Measurements from ENCODE around the gene RTKN.
A peak's percentile ranks its signal among the peaks of the same experiment; 100 is the strongest.

Gene RTKN

DNA sequence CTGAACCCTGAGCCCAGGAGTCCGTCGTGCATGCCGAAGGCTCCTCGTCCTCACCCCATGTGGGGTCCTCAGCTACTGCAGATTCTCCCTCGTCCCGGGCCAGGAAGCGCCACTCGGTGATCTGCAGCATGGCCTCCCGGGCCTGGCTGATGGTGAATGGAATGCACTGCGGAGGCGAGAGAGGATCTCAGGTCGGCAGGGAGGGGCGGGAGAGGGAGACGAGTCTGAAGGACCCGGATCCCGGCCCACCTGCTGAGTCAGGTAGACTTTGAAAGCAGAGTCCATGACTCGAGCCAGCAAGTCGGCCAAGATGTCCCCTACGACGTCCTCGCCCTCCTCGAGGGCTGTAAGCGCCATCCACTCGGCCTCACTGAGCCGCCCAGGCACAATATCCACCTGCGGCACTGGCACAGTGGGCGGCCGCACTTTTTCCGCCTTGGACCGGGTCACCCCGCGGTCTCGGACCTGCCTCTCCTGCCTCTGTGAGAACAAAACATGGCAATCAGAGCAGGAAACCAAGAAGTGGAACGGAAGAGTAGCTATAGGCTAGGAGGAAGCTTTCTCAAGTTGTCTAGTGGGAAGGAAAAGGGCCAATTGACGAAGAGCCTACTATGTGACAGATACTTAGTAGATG lies 25.9 kb downstream of the RTKN start:
- DNase-seq (ENCODE audit: low read depth), result no peak

DNA sequence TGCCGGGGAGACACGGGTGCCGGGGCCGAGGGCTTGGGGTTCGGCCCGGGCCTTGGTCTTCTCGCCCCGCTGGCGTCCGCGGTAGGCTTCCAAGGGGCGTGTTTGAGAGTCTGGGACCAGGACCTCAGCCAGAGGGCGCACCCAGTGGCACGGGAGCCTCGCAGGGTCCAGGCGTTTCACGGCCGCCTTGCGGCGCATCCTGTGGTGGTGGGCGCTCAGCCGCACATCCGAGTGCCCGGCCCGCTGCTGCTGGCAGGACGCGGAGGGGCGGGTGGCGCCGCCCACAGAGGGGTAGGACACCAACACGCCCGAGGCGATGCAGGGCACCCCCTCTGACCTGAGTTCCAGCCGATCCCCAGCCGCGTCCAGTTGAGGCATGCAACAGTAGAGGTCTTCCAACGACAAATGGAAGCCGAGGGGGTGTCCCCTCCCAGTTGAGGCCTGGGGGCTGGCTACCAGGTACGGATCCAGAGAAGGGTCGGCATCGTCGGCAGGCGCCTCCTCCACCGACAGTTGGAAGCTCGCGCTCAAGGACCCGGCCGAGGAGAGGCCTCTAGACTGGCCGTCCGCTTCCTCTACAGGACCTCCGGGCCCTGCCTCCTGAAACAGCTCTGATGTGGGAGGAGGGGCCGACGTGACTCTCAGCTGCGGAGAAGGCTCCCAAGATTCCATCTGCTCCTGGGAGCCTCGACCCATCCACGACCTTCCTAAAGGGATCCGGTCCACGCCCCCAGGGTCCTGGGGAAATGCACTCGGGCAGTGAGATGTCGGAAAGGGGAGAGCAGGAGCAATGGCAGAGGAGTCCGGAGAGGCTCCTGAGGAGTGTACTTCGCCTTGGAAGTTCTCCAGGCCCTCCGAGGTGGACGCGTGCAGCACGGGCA lies 26.6 kb downstream of the RTKN start:
- no peak for DNase-seq (ENCODE audit: low read depth)

DNA sequence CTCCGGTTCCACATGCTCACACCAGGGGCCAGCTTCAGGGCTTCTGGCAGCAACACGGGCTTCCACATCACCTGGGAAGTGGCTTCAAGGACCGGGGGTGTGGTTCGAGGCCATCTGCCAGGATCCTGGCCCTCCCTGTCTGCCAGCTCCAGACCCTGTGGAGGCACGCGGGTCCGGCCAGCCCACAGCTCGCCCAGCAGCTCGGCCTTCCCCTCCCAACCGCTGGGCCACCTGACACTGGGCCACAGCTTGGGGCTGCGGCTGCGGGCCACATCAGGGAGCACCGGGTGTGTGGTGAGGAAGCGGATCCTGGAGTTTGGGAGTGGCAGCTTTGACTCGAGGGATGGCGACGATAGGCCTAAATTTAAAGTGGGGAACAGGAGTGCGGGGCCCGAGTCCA lies 27.3 kb downstream of the RTKN start:
- no peak for DNase-seq (ENCODE audit: low read depth)

DNA sequence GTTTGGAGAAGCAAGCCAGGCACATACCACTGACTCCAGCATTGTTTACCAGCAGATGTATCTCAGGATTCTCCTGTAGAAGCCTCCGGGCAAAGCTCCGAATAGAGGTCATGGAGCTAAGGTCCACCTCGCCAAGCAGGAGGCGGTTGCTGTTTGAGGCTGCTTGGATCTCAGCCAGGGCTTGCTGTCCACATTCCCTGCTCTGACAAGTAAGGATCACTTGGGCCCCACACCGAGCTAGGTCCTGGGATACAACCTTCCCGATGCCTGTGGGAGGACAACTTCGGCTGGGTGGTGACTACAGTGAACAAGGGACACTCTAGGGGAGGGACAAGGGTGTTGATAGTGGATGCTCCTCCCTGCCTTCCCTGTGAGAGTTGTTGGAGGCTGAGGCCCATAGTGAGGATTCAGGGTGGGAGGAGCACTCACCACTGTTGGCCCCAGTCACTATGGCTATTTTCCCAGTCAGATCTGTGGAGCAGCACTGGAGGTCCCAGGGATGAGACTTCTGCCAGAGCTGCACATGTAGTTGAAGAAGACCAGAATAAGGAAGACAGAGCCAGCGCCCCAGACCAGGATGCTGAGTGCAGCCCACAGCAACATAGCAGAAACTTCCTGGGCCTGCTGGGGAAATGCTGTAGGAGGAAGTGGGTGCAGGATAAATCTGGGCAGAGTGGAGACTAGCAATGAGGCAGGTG lies 28.6 kb downstream of the RTKN start:
- no peak for DNase-seq (ENCODE audit: low read depth)

DNA sequence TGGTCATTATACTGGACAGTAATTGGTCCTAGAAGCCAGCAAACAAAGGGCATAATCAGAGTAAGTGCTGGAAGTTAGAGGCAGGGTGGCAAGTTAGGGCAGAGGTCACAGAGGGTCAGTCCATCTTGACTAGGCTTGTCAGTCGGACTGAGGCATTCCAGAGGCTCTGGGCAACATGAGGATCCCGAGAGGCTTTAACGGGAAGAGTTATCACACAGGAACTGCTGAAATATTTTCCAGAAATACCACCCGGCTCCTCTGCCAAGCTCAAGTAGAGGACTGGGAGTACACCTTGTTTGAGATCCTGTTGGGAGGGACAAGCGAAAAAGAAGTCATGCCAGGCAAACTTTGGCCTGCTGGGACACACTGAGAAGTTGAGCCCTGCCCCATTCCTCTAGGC lies 34.1 kb downstream of the RTKN start:
- DNase-seq (ENCODE audit: low read depth), result no peak

DNA sequence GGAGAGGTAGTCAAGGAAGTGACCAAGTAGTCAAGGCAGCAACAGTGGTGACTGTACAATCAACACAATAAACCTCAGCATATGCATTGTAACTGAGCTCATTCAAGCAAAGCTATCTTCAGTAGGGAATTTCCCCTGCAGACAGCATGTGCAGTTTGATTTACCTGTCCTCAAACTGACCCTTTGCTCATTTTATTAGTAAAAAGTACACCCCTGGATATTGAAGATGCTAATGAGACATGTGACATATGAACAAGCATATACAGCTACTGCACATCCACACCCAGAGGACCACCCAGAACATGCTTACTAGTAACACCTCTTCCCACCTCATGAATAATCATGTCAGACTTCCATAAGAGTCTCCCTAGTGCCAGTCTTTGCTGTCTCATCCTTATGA lies 35.7 kb downstream of the RTKN start:
- no peak for DNase-seq (ENCODE audit: low read depth)

DNA sequence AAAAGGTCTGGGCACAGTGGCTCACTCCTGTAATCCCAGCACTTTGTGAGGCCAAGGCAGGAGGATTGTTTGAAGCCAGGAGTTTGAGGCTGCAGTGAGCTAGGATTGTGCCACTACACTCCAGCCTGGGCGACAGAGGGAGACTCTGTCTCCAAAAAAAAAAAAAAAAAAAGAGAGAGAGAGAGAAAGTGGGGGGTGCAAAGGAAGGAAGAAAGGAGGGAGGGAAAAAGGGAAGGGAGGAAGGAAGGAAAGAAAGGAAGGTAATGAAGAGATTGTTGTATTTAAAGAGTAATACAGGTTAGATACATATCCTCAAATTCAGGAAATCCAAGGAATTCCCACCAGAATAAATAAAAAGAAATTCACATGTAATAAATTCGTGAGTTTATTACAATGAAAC lies 39.8 kb downstream of the RTKN start:
- DNase-seq (ENCODE audit: low read depth), result no peak

DNA sequence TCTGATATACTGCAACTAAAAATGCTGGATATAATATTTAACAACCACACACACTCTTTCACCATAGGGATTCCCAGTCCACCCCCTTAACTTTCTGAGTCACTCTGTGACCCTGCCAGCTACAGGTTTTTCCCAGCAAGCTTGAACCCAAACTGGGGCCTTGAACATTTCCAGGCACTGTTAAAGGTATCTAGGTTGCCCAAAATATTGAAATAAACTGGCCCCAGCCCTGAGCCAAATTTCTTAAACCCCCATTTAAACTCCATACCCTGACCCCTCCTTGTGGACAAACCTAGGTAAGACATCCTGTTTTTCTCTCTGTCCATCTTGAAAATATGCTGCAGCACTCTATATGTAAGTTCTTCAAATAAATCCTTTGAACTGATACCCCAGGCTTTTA lies 42.0 kb downstream of the RTKN start:
- DNase-seq (ENCODE audit: low read depth), result no peak

DNA sequence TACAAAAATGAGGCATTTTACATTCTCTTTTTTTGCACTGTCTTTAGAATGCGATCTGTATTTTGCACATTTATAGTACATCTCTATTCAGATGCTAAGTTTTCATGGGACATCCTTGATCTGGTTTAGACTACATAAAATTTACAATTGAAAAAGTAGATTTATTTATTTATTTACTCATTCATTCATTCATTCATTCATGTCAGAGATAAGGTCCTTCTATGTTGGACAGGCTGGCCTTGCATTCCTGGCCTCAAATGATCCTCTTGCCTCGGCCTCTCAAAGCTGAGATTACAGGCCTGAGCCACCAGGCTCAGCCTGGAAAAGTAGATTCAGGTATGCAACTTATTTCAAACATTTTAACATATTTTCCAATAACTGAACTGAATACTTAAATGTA lies 45.6 kb downstream of the RTKN start:
- no peak for DNase-seq (ENCODE audit: low read depth)

DNA sequence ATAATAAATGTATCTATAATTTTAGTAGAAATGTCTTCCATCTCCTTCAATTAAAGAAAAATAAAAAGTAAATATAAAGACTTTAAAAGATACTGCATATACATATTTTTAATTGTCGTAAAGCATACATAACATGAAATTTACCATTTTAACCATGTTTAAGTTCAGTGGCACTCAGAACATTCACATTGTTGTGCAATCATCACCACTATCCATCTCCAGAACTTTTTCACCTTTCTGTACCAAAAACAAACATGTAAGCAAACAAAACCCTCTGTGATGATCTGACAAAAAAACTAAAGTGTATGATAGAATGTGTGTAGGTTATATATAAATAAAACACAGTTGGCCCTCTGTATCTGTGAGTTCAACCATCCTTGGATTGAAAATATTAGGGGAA lies 48.2 kb downstream of the RTKN start:
- no peak for DNase-seq (ENCODE audit: low read depth)

DNA sequence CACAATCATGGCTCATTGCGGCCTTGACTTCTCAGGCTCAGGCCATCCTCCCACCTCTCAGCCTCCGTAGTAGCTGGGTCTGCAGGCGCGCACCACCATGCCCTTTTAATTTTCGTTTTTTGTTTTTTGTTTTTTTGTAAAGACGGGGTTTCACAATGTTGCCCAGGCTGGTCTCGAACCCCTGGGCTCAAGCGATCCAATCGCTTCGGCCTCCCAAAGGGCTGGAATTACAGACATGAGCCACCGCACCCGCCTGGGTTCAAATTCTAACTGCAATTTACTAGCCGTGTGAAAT lies 49.3 kb downstream of the RTKN start:
- no peak for DNase-seq (ENCODE audit: low read depth)

DNA sequence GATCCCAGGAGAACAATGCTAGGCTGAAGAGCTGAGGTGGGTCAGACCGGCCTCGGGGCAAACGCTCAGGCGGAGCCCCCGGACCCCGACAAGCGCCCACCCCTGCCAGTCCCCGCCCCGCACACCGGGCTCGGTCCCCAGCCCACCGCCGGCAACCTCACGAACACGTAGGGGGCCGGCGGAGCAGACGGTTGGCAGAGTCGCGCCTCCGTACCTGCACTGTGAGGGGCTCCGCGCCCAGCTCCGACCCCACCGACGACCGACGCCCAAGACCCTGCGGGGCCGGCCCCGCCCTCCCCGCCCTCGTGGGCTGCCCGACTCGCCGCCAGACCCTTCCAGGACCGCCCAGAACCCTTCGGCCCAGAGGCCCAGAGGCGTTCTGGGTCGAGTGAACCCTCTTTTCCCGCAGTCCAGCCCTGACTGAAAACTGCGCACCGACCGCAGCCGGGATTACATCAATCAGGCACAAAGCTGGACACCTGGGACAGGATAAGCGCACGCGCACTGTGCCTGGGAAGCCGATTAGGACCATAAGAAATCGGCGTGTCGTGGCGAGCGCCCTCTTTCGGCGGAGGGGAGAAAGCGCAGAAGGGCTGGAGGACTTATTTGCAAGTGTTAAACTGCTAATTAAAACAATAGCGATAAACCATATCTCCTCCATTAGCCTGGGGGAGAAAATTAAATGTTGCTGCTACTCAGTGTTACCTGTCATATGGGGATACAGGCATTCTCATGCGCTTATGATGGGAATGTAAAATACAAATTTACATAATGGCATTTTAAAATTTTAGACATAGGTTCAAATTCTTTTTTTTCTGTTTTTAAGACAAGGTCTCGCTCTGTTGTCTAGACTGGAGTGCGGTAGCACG lies 49.9 kb downstream of the RTKN start:
- DNase-seq (ENCODE audit: low read depth), result peak; percentile 91

DNA sequence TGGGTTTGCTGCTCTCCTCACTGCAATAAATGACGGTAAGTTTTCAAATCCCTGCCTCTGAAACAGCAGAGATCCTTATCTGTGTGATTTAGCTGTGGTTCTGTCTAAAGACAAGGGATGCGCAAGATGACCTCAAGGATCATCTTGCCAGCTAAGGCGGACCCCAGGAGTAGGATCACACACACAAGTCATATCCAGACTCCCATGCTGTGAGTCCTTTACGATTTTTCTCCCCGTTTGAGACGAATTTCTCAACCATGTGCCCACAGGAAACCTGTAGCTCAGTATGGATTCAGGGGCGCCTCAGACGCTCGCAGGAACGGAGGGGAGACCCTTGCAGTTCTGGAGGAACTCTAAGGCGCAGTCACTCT lies 50.5 kb downstream of the RTKN start:
- DNase-seq (ENCODE audit: low read depth), result no peak

DNA sequence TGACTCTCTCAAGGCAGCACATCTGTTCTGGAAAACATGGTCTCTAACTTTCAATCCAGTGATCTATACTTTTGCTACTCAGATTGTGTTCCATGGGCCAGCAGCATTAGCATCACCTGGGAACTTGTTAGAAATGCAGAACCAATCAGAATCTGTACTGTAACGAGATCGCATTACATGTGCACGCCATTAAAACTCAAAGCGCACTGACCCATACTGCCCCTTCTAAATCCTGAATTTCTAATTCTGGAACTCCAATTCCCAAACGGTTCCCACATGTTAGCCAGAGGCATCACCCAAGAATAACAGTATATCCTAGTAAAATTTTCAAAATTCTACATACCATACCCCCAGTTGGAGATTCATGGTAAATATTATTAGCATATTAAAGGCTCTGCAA lies 51.1 kb downstream of the RTKN start:
- DNase-seq (ENCODE audit: low read depth), result no peak

DNA sequence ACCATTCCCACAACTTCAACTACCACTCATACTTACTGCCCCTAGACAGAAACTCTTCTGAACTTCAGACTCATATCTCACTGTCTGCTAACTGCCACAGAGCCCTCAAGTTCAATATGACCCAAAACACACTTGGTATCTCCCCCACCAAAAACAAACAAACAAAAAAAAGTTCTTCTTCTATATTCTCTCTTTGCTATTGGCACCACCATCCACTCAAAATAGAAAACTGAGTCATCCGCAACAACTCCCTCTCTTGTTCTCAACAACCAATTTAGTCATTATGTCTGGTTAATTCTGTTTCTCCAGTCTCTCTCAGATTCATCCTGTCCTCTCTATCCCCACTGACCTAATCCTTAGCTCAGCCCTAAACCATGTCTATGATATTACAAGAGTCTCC lies 54.4 kb downstream of the RTKN start:
- DNase-seq (ENCODE audit: low read depth), result no peak

DNA sequence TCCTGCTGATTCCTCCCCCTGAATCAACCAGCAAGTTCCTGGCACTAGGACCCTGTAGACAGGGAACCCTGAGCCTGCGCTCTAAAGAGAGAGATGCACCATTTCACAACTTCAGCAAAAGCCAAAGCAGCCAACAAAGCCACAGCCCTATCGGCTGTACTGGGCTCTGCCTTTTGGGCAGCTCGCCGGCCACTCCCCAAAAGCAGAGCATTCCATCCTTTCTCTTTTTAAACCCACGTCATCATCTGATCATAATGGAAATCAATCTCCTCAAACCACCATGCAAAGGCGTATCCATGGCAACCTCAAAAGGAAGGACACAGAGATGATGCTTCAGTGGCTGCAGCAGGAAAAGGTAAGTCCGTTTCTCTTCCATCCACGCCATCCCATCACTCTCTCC lies 56.3 kb downstream of the RTKN start:
- no peak for DNase-seq (ENCODE audit: low read depth)

DNA sequence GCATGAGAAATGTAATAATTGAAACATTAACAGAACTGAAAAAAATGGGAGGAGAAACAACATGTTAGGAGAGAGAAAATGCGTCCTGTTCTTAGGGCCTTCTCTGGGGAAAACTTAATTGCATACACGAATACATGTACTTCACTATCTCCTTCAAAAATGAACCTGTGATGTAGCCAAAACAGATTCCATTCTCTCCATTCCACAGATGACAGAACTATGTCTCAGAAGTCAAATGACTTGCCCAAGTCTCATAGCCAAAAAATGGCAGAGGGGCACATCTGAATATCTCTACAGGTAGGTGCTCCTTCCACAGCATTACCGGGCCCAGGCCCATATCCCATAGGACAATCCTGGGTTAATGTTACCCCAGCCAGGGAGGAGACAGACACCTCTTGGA lies 57.7 kb downstream of the RTKN start:
- no peak for DNase-seq (ENCODE audit: low read depth)

DNA sequence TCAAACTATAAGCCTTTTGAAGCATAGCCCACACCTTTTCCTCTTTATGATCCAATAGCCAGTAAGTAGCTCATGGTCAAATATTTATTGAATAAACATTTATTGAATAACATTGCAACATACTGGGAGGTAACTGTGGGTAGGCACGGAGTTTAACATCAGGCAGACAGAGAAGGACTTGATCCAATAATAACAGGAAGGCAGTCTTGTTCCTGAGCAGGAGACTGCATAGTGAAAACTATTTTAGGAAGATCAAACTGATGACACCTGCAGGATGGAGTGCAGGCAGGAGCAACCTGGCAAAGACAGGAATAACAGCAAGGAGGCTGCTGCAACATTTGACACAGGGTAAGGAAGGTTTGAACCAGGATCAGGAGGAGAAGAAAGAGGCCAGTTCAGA lies 58.5 kb downstream of the RTKN start:
- no peak for DNase-seq (ENCODE audit: low read depth)

DNA sequence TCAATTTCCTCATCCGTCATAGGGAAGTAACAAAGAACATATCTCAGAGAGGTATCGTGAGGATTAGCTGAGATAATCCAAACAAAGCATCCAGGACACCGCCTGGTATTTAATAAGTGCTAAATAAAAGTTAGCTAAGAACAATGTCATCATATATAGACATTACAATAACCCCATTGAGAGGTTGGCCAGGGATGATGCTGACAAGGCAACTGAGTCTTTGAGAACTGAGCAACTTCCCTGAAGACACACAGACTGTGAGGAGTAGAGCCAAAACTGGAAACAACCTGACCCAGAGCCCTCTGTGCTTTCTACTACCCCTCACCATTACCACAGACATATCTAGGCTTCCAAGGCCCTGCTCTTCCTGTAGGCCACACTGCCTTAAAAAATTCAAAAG lies 60.0 kb downstream of the RTKN start:
- no peak for DNase-seq (ENCODE audit: low read depth)

DNA sequence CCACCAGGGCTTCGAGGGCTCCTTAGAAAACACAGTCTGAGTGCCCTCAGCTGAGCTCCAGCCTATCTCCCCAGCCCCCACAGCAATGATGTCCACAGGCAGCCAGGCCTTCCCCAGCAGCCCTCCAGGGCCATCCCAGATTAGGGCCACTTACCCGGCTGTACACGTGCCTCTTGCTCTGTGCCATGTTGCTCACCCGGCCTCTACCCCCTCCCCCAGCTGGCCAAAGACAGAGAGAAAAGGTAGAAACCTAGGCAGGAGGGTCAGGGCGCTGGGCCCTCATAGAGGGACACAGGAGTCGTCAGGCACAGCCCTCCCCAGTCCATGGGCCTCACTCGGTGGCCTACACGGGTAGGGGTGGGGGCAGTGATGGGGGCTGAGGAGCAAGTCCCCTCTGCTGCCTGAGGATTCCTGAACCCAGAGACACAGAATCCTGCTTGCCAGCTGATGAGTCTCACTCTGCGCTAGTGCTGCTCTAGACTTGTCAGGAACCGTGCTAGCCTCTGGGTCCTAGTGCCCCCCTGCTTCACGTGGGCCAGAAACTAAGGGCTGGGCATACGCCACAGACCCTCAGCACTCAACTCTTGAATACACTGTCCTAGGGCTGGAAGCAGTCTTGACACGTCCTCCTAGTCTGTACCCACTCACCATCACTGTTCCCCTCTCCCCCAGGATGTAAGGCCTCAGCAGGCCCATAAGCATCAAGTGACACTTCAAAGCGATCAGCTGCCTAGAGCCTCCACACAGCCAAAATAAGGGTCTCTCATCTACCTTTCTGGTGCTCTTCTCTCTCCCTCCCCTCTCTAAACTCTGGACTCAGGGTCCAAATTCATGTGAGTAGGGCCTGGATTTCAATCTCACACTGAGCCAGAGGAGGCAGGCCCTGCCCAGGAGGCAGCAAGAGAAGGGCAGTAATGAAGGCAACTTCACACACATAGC lies 61.6 kb downstream of the RTKN start, which contains the start of gene DCTN1:
Gene DCTN1 (minus strand): TSS at position 461 of the 939 bp plus-strand sequence. CDS start 274 bp downstream, at position 187.
- DNase-seq (ENCODE audit: low read depth), result no peak

DNA sequence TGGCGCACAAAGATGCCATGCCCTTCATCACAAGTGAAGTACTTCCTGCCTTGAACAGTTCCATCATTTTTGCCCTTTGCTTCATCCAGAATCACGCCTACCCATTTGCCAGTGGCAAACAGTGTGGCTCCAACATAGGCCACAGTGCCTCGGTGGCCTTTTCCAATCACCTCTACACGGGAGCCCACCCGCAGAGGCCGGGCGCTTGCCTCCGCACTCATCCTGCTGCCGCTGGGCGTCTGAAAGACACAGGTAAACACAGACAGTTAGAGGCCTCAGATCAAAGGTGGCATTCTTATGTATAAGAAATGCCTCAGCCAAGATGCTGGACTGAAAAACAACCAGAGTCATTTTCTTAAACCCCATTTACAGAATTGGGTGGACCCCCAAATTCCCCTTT lies 63.7 kb downstream of the RTKN start:
- no peak for DNase-seq (ENCODE audit: low read depth)

Measured in stimulated activated CD8-positive, alpha-beta memory T cell treated with anti-CD3 and anti-CD28 coated beads, Interleukin-15, amount 100 ng/mL, for 24 hours (primary cell).